ENCODE measurements around the gene NUMBL.

- TF ChIP-seq POLR2AphosphoS5 (IDR thresholded peaks at IDR 0.05; ENCODE audit: low read depth, low read length) (no peak), POLR2A (IDR thresholded peaks at IDR 0.05; ENCODE audit: low read depth, low read length) (no peak), TAF1 (IDR thresholded peaks at IDR 0.05; ENCODE audit: low read depth, low read length) (no peak), SPI1 (IDR thresholded peaks at IDR 0.05; ENCODE audit: low read depth, low read length) (no peak), POU2F2 (IDR thresholded peaks at IDR 0.05; ENCODE audit: low read depth, low read length) (no peak)
These were observed 39.6 kb downstream of the NUMBL start for GRCh38 chr19:40650749-40651305.

Measured in GM12891 (cell line).